MM.1S (cell line): ENCODE results near the gene MZT2A.
"Not testable (repeated sequence)": the region's sequence is repeated elsewhere in the genome, so short reads cannot be mapped to it uniquely, and the experiment has no call there.

Experiments
- EZH2 ChIP-seq: fragments of 300-600 bp; sonication (generic); optimal IDR thresholded peaks from 2 replicates; pipeline ENCODE3; 2017; ENCODE audit warnings: low read depth, mild to moderate bottlenecking, antibody characterized with exemption, low read length, mixed read lengths
- EZH2phosphoT487 ChIP-seq: fragments of 300-600 bp; sonication (generic); IDR thresholded peaks from 2 replicates; pipeline ENCODE4 v1.6.1; 2018; ENCODE audit warnings: antibody characterized with exemption, low read length
- TF ChIP-seq, protein P1 (sequence below): fragments of 300-600 bp; sonication (generic); IDR thresholded peaks from 2 replicates; pipeline ENCODE4 v1.5.1; 2016; ENCODE audit warnings: antibody characterized with exemption, low read length, mixed read lengths

DNA sequence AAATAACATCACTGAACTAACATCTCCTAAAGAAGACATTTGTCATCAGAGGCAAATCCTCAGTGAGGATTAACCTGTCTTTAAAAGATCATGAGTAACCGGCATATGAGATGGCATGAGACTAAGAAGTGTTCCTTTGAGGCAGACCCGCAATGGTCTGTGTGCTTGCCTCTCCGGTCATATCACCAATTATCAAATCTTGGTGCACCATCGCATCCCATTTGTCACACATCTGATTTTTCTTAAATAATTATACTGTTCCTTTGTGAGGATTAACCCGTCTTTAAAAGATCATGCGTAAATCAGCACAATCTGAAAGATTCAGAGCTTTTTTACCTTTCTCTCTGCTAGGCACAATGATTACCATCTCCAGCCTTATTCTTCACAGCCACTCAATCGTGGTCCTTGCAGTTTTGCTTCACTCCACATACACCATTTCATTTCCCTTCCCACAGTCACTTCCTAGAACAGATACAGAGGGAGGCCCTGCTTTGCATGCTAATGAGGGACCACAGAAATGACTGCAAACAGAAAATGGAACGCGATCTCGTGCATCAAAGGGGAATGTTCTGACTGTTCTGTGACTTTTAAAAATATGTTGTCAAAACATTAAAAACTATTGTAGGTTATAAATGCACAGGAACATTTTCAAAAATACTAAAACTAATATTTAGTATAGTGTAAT, 40.8 kb downstream of the MZT2A start:
- TF ChIP-seq, protein P1, sequence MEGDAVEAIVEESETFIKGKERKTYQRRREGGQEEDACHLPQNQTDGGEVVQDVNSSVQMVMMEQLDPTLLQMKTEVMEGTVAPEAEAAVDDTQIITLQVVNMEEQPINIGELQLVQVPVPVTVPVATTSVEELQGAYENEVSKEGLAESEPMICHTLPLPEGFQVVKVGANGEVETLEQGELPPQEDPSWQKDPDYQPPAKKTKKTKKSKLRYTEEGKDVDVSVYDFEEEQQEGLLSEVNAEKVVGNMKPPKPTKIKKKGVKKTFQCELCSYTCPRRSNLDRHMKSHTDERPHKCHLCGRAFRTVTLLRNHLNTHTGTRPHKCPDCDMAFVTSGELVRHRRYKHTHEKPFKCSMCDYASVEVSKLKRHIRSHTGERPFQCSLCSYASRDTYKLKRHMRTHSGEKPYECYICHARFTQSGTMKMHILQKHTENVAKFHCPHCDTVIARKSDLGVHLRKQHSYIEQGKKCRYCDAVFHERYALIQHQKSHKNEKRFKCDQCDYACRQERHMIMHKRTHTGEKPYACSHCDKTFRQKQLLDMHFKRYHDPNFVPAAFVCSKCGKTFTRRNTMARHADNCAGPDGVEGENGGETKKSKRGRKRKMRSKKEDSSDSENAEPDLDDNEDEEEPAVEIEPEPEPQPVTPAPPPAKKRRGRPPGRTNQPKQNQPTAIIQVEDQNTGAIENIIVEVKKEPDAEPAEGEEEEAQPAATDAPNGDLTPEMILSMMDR, result not testable (repeated sequence)
- TF ChIP-seq EZH2, EZH2phosphoT487: not testable (repeated sequence)
